SU-DHL-6 (cell line): ENCODE results near the gene DR1.

Experiments
- H2AFZ ChIP-seq: fragments of 200-600 bp; sonication (generic); 2 replicates; pipeline ENCODE4 v1.6.1; 2014; ENCODE audit warnings: low read depth, mild to moderate bottlenecking, moderate library complexity, mixed read lengths, antibody characterized with exemption, low read length; ENCODE audit not compliant: severe bottlenecking
- H3F3A ChIP-seq: fragments of 200-600 bp; shearing (Covaris generic); 2 replicates; pipeline ENCODE4 v1.6.0; 2016; ENCODE audit warnings: antibody characterized with exemption, mild to moderate bottlenecking; ENCODE audit not compliant: insufficient read depth
- H3K27ac ChIP-seq: fragments of 200-600 bp; sonication (generic); 2 replicates; pipeline ENCODE4 v1.5.1; 2016; ENCODE audit warnings: low read depth, mild to moderate bottlenecking, low read length, moderate library complexity, mixed read lengths
- H3K27me3 ChIP-seq: fragments of 200-600 bp; sonication (generic), shearing (Covaris generic); 2 replicates; pipeline ENCODE4 v1.6.0; 2014; ENCODE audit warnings: mild to moderate bottlenecking, low read length
- H3K36me3 ChIP-seq: fragments of 200-600 bp; sonication (generic); 2 replicates; pipeline ENCODE4 v1.6.1; 2014; ENCODE audit warnings: mild to moderate bottlenecking, low read length, mixed read lengths
- H3K4me2 ChIP-seq: fragments of 300-600, 200-600 bp; shearing (Covaris generic), sonication (generic); 2 replicates; pipeline ENCODE4 v1.6.0; 2014; ENCODE audit warnings: low read length, low read depth, mild to moderate bottlenecking; ENCODE audit not compliant: poor library complexity, severe bottlenecking
- H3K4me3 ChIP-seq: fragments of 200-600 bp; sonication (generic); 2 replicates; pipeline ENCODE4 v1.5.1; 2014; ENCODE audit warnings: antibody characterized with exemption, low read length, mild to moderate bottlenecking, mixed read lengths; ENCODE audit not compliant: insufficient read depth, poor library complexity, severe bottlenecking
- H3K79me2 ChIP-seq: fragments of 200-600 bp; sonication (generic); 2 replicates; pipeline ENCODE4 v1.6.1; 2014; ENCODE audit warnings: mild to moderate bottlenecking, low read length, moderate library complexity; ENCODE audit not compliant: insufficient read depth
- H3K9ac ChIP-seq: fragments of 200-600 bp; sonication (generic); 2 replicates; pipeline ENCODE4 v1.7.0; 2014; ENCODE audit warnings: mild to moderate bottlenecking, low read length
- H3K9me2 ChIP-seq: fragments of 200-600 bp; sonication (generic); replicated peaks from 2 replicates; pipeline ENCODE4 v1.6.1; 2014; ENCODE audit warnings: low read length; ENCODE audit not compliant: insufficient read depth
- H3K9me3 ChIP-seq: fragments of 200-600 bp; sonication (generic); 2 replicates; pipeline ENCODE4 v1.6.1; 2014; ENCODE audit warnings: low read length, mixed read lengths; ENCODE audit not compliant: insufficient read depth
- H4K20me1 ChIP-seq: fragments of 200-600 bp; sonication (generic); 2 replicates; pipeline ENCODE4 v1.6.1; 2014; ENCODE audit warnings: low read depth, mild to moderate bottlenecking, antibody characterized with exemption, low read length, moderate library complexity, mixed read lengths
- CTCF ChIP-seq: fragments of 200-600 bp; sonication (generic); IDR thresholded peaks from one replicate; pipeline ENCODE4 v1.5.1; 2017; ENCODE audit warnings: antibody characterized with exemption, mild to moderate bottlenecking, low read length, moderate library complexity; ENCODE audit not compliant: insufficient read depth, poor library complexity, severe bottlenecking
- EZH2phosphoT487 ChIP-seq: fragments of 200-600 bp; sonication (generic), shearing (Covaris generic); conservative IDR thresholded peaks from 2 replicates; pipeline ENCODE4 v1.6.1; 2018; ENCODE audit warnings: mild to moderate bottlenecking, antibody characterized with exemption, low read length, moderate library complexity, mixed read lengths

The DR1 gene

GRCh38 chr1:93352376-93352775 lies 6.7 kb downstream of the DR1 start:
- H3K4me2 ChIP-seq = no peak overlapping the region
- no peak overlapping the region for H3K27ac ChIP-seq
- no peak overlapping the region for H3K9ac ChIP-seq
- no peaks in the 10 kb centered on the region for H3K27me3 ChIP-seq
- no peak overlapping the region for H2AFZ ChIP-seq
- H3K79me2 ChIP-seq = peaks cover 100% of the 10 kb centered on the region
- peaks cover 62% of the 10 kb centered on the region for H3K36me3 ChIP-seq
- no peak for TF ChIP-seq EZH2phosphoT487
- no peak for TF ChIP-seq CTCF
- H3K9me3 ChIP-seq = no peaks in the 10 kb centered on the region
- peaks cover 4% of the 10 kb centered on the region for H3F3A ChIP-seq
- H4K20me1 ChIP-seq = peaks cover 54% of the 10 kb centered on the region
- no peak overlapping the region for H3K4me3 ChIP-seq
- H3K9me2 ChIP-seq = no peaks in the 10 kb centered on the region

GRCh38 chr1:93353286-93353685 lies 7.6 kb downstream of the DR1 start:
- Histone ChIP-seq H3K4me2 (no peak overlapping the region), H3K9me3 (no peaks in the 10 kb centered on the region), H4K20me1 (peaks cover 45% of the 10 kb centered on the region), H3K9ac (no peak overlapping the region), H2AFZ (no peak overlapping the region), H3K36me3 (peaks cover 63% of the 10 kb centered on the region), H3F3A (peaks cover 4% of the 10 kb centered on the region), H3K9me2 (no peaks in the 10 kb centered on the region), H3K27ac (no peak overlapping the region), H3K4me3 (no peak overlapping the region), H3K27me3 (no peaks in the 10 kb centered on the region), H3K79me2 (peaks cover 100% of the 10 kb centered on the region)
- TF ChIP-seq EZH2phosphoT487 (no peak), CTCF (no peak)

- peaks cover 4% of the 10 kb centered on the region for H3F3A ChIP-seq
- no peak overlapping the region for H3K27ac ChIP-seq
- H3K9ac ChIP-seq = no peak overlapping the region
- no peak overlapping the region for H3K4me3 ChIP-seq
- no peaks in the 10 kb centered on the region for H3K9me3 ChIP-seq
- no peak for TF ChIP-seq EZH2phosphoT487
- no peaks in the 10 kb centered on the region for H3K9me2 ChIP-seq
- H3K4me2 ChIP-seq = no peak overlapping the region
- H4K20me1 ChIP-seq = peaks cover 37% of the 10 kb centered on the region
- no peak overlapping the region for H2AFZ ChIP-seq
- peaks cover 100% of the 10 kb centered on the region for H3K79me2 ChIP-seq
- no peaks in the 10 kb centered on the region for H3K27me3 ChIP-seq
- peaks cover 68% of the 10 kb centered on the region for H3K36me3 ChIP-seq
Observed at GRCh38 chr1:93354749-93355148, 9.0 kb downstream of the DR1 start.

GRCh38 chr1:93357242-93357641 lies 11.5 kb downstream of the DR1 start:
- H3K4me3 ChIP-seq = no peak overlapping the region
- H3K4me2 ChIP-seq = no peak overlapping the region
- peaks cover 100% of the 10 kb centered on the region for H3K79me2 ChIP-seq
- TF ChIP-seq EZH2phosphoT487 (no peak), CTCF (no peak)
- H3K9me3 ChIP-seq = no peaks in the 10 kb centered on the region
- H3K27ac ChIP-seq = no peak overlapping the region
- H3K36me3 ChIP-seq = peaks cover 80% of the 10 kb centered on the region
- H3F3A ChIP-seq = peaks cover 9% of the 10 kb centered on the region
- peaks cover 32% of the 10 kb centered on the region for H4K20me1 ChIP-seq
- no peaks in the 10 kb centered on the region for H3K27me3 ChIP-seq
- no peak overlapping the region for H2AFZ ChIP-seq
- H3K9ac ChIP-seq = no peak overlapping the region
- no peaks in the 10 kb centered on the region for H3K9me2 ChIP-seq
